ENCODE results near the gene CACNA2D1.

CACNA2D1 gene

DNA sequence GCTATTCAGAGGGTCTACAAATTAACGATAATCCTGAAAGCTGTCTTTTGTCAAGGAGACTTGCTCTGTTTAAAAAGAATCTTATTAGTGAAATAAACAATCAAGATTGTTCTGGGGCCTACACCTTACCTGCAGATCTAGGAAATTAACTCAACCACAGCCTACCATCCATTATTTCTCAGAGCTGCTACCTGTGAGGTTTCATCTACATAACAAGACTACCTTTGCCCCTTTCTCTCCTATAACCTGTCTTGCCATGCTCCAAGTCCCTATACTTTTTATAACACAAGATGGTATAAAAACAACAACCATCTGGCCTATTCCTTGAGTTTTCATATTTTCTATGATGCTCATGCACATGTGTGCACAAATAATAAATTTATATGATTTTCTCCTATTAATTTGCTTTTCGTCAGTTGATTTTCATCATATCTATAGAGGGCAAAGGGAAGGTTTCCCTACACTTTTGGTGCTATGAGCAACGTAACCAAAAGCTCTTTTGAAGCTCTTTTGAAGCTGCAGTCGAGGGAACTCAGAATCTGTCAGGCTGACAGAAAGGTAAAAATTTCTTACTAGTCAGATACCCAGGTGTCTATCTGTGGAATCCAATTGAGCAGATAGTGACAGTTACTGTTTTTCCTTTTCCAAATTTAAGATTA, 138.1 kb downstream of the CACNA2D1 start:
- Histone ChIP-seq H3K27ac (no peak overlapping the region), H3K4me3 (no peak overlapping the region)

DNA sequence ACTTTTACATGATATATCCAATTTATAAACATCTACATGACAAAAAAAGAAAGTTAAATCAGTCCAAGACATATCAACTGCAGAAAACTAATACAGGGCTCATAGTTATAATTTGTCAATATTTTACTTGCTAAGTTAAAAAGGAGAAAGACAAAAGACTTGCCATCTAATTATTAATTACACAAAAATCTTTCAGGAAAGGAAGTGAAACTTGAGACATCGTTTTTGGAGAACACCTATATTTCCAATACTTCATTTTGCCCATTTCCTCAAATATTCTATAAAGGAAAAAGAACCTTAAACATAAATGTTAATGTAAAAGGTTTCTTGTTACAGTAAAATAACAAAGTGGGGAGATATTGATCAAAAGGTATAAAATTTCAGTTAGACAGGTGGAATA, 148.7 kb downstream of the CACNA2D1 start:
- Histone ChIP-seq H3K4me3 (no peak overlapping the region), H3K27ac (no peak overlapping the region)

DNA sequence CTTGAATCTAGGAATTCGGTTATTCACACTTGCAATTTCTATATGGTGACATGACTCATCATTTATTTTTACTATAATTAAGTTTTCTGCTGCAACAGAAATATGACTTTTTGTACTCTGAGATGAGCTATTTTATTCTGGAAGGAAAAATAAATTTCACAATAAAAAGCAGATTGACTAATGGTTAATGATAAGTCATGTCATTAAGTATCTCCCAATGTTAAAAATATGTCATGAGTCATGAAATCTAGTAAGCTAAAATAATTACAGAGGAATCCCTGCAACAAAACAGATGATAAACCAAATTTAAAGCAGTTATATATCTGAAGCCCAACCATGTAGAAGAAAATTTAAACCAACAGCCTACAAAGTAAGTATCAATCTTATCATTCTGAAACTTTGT, 149.2 kb downstream of the CACNA2D1 start:
- Histone ChIP-seq H3K4me3 (no peak overlapping the region), H3K27ac (no peak overlapping the region)

DNA sequence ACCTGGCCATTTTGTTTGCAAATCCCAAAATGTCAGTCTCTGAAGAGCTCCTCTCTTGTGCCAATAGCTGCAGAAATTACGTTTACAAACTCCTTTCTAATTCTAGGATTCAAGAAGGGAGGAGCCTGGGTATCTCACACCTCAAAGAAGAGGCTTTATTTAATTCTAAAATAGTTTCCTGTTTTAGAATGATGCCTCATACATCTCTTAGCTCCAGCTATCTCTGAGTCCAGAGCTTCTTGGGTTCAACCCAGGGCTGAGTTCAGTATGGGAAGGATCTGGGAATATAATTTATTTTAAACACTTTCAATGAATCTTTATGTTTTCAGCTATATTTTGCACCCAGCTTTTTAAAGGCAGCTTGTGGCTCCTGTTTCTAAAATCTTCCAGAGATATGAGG, 150.1 kb downstream of the CACNA2D1 start:
- no peak overlapping the region for H3K4me3 ChIP-seq
- no peak overlapping the region for H3K27ac ChIP-seq

DNA sequence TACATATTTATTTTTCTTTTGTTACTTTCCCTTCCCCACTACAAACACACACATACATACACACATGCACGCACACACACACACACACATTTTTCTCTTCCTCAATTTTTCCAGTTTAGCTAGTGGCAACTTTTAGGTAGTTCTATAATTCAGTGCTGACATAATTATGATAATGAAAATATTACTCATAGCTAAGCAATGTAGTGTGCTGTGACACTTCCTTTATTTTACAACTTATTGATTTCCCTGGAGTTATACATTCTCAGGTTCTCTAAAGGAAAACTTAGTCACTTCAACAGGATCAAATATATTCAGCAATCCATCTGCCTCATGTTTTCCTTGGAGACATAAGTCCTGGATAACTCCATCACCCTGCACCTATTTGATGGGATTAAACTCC, 151.6 kb downstream of the CACNA2D1 start:
- no peak overlapping the region for H3K27ac ChIP-seq
- H3K4me3 ChIP-seq, result no peak overlapping the region

DNA sequence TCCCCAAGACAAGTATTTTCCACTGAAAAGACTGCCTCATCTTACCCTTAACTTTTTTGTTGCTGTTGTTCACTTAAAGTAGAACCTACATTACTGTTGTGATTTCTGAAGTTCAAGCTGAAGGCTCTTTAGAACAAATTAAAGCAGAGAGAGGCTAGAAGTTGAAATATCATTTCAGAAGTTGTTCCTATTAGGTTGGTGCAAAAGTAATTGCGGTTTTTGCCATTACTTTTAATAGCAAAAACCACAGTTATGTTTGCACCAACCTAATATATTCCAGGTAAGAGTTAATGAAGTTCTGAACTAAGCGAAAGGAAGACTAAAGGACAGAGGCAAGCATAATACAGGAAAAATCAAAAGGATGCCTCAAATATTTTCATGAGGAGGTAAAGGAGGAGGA, 153.7 kb downstream of the CACNA2D1 start:
- H3K27ac ChIP-seq, result no peak overlapping the region

DNA sequence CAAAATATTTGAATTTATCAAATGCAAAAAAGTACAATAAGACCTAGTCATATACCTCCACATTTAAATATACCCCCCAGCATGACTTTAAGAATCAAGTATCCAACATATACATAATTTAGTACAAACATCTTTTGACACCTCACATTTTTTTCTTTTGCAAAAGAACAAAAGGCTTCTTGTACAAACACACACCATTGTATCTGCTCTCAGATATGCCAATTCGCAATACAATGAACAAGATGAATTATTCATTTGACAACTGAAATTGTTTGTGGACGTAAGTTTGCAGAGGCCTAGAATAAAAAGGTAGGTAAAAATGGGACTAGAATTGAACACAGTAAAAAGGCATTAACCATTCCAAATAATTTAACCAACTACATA, 154.4 kb downstream of the CACNA2D1 start:
- no peak overlapping the region for H3K4me3 ChIP-seq
- H3K27ac ChIP-seq, result no peak overlapping the region

More for the DNA sequence above, 153.7 kb downstream of the CACNA2D1 start:
- H3K4me3 ChIP-seq, result no peak overlapping the region

DNA sequence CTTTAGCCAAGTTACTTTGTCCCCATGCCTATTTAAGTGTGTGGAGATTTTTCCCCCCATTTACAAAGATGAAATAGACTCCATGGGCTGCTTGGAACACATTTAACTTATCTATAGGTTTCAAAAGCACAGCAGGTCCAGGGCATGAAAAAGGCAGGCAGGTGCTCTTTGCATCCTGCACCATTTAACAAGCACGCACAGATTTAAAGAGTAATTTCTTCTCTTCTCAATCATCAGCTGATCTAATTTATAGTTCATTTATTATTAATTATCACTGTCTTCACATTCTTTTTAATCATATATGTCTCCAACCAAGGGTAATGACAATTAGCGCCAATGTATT, 156.8 kb downstream of the CACNA2D1 start:
- H3K27ac ChIP-seq, result peak overlapping the region in 2 of 21 experiments; percentile 16 to 26
- no peak overlapping the region for H3K4me3 ChIP-seq

DNA sequence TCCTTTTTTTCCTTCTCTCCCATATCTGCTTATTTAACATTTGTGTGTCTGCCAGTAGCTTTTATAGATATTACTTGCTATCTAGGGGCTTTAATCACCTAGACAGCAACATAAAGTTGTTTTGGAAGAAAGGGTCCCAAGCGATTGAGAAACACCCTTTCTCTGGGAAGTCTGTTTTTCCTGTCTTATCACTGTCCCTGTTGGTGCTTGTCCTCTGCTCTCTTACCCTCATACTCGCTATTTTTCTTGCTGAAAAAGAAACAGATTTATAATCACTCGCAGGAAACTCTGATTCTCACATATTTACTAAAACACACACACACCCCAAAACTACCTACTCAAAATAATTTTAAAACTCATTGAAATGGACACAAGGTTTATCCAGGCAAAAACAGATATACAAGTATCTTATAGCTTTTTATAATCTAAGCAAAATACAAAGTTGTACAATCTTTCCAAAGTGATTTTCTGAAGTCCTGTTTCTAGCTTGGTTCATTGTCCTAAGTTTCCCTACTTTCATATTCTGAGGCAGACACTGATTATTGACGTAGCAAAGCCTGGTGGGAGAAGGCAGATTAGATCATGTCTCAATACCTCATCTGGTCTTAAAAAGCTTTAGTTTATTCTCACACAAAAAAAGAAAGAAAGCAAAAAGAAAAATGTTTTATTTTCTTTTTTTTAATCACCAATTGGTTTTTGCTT, 157.3 kb downstream of the CACNA2D1 start:
- Histone ChIP-seq H3K4me3 (no peak overlapping the region), H3K27ac (peak overlapping the region in 2 of 21 experiments; percentile 16 to 26)

DNA sequence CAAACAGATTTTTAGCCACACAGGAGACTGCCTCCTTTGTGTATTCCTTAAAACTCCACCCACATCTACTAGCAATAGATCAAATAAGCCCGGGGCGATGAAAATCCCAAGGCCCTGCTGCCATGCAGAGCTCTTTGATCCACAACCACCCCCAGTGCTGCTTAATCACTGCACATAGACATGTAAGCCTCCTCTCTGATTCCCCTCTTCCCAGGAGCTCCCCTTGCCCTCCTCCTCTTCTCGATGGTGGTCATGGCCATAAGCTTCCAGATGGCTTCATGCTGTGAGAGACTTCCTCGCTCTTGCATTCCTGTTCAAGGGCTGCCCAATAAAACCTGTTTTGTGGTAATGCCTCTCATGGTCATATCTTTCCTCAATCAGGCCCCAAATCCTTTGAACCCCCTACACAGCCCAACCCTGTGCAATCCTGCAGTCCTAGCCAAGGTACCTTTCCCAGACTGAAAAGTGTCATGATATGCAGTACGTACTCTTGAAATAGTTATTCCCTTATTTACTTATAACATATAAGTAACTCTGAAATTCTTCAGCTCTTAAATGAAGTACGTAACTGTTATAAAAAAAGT, 158.5 kb downstream of the CACNA2D1 start:
- H3K27ac ChIP-seq, result no peak overlapping the region
- no peak overlapping the region for H3K4me3 ChIP-seq

DNA sequence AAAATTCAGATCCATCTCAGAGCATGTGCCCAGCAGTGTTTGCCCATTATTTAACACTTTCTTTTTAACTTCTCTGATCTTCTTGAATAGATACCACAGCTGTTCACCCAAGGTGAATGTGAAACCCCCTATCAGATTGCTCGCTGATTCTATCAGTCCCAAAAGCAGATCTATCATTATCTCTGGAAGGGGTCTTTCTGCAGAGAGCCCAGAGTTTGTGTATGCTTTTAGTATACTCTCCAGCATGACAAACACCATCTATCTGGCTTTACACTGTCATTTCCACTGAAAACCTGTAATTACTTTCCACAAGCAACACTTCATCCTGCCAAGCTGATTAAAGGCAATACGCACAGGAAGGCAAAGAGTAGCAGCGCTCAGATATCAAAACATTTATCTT, 168.2 kb downstream of the CACNA2D1 start:
- H3K27ac ChIP-seq, result no peak overlapping the region
- no peak overlapping the region for H3K4me3 ChIP-seq

DNA sequence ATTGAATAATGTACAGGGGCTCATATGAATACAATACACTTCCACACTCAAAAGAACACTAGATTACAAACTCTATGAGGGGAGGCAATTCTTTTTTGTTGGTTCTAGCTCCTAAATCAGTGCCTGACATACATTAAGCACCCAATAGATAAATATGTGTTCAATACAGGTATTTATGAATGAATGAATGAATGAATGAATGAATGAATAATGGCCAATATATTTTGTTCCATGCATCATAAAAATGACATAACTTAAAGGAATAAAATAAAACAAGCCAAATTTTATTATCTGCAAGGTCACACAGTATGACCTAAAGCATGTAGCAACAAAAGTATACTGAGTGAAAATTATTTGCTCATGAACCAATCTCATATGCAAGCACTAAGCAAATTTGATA, 168.9 kb downstream of the CACNA2D1 start:
- Histone ChIP-seq H3K27ac (no peak overlapping the region), H3K4me3 (no peak overlapping the region)

DNA sequence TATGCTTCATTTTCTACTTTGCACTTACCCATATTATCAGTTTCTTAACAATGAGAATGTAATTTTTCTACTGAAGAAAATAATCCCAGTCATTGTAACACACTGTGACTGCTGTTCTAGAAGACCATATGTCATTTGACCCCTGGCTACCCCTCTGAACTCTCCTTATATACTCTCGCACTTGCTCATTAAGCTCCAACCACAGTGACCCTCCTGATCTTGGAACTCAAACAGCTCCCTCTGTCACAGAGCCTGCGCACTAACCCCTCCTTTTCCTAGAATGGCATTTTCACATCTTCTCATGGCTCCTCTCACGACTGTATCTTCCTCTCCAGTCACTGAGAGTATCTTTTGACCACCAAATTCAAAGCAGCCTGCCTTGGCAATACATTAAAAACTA, 169.7 kb downstream of the CACNA2D1 start:
- no peak overlapping the region for H3K4me3 ChIP-seq
- no peak overlapping the region for H3K27ac ChIP-seq

DNA sequence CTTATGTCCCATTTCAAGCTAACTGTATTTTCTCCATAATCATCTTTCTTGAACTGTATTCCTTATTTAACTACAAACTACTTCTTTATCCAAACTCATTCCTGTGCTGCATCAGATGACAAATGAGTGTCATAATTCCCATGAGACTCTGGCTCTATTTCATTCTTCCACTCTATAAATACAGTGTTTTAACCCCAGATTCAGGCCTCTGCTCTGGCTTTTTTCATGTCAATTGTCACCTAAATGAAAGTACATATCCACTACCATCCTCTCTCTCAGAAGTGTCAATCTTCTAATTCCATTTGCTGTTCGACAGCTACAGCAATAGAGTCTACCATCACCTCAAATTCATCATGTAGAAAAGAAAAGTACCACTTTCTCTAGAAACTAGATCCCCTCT, 172.7 kb downstream of the CACNA2D1 start:
- Histone ChIP-seq H3K27ac (no peak overlapping the region), H3K4me3 (no peak overlapping the region)

DNA sequence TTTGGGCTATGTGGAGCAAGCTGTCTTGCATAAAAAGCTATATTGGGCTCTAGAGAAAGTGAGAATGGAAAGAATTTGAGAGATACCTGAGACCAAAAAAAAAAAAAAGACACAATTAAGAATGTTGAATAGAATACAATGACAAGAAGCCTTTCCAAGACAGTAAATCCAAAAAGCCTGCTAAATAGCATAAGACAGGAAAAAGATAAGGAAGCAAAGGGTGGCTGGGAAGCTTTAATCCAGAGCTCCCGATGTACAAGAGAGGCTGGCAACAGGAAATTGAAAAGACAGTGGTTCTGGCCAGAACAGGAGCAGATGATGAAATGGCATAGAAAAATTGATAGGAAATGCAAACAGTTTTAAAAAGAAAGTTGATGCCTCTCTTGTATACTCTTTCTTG, 174.9 kb downstream of the CACNA2D1 start:
- H3K27ac ChIP-seq, result no peak overlapping the region
- no peak overlapping the region for H3K4me3 ChIP-seq

DNA sequence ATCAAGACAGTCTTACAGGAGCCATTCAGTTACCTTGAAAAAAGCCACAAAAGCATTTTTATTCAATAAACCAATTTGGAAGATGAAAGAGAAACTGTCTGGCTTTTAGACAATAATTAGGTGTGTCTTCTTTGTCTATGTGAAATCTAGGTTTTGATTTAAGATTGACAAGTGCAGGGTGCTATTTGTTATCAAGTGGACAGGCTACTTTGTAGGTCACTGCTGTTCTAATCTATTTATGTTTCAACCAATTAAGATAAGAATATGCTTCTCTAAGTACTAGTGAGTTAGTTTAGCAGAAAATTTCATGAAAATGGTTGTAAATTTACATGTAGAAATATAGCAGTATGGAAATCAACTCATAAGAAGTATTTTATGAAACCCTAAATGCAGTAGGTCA, 177.5 kb downstream of the CACNA2D1 start:
- Histone ChIP-seq H3K27ac (no peak overlapping the region), H3K4me3 (no peak overlapping the region)

DNA sequence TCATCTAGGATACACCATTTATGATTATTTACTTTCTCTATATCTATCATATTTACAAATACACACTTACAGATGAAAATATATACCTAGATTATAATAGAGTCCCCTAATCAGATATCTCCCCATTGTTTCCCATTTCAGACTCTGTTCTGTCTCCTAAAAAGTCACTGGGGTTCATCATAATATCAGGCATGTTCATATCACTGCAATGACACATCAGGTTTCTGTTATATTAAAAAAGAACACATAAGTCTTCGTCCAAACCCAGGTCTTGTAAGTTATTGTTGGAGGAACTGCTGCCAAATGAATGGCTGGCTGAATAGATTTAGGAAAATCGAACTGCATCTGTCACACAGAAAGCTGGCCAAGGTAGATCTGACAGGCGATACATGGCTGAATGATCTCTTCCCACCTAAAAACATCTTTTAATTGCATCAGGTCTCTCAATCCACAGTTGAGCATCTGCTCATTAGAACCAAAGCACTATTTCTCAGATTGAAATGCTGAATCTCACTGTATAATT, 178.7 kb downstream of the CACNA2D1 start:
- H3K27ac ChIP-seq, result no peak overlapping the region
- no peak overlapping the region for H3K4me3 ChIP-seq

DNA sequence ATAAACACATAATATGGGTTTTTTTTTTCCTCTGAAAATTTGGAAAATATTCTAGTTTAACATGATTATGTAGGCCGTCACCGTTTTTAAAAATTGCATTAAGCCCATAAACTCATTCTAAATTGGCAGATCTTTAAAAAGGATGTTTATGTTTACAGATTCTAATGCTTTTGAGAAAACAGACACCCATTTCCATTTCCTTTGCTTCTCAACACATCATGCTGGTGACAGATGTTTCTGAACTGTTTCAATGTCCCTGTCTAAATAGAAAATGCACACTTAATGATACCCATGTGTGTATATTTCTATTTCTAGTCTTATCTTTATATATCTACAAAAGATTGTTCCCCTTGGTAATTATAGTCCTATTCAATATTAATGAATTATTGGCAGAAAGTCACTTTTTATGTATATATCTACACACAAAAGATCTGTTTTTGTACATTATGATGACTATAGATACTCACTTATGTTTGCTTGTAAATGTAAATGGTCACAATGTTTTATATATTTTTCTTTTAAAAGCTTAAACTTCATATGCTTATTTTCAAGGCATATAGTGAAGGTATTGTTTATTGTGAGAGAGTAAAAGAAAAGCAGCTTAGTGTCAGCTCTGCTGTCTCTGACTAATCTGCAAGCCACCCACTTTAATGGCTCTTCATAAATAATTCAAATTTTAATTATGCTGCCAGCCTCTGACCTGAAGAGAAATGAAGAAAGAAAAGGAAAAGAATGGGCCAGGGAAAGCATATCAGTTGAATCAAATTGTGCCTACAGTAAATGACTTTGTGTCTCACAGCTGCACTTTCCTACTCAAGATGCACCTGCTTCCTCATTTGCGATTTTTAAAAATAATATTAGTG, 179.4 kb downstream of the CACNA2D1 start:
- Histone ChIP-seq H3K4me3 (no peak overlapping the region), H3K27ac (no peak overlapping the region)

DNA sequence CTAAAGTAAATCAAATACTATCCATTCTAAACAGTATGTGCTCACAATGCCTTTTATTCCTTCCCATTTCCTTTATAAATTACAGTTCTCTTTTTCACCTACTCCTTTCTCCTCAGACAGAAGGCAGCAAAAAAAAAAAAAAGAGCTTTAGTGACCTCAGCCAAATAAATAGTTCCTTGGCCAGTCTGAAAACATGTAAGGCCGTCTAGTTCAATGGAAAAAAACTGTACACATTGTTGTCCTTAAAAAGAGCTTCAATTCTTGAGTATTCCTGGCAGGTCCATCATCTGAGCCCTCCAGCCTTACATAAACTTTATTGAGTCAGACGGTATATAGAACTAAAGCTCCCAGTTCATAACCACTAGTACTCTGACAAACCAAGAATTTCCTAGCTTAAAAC, 185.4 kb downstream of the CACNA2D1 start:
- H3K27ac ChIP-seq, result no peak overlapping the region
- no peak overlapping the region for H3K4me3 ChIP-seq

DNA sequence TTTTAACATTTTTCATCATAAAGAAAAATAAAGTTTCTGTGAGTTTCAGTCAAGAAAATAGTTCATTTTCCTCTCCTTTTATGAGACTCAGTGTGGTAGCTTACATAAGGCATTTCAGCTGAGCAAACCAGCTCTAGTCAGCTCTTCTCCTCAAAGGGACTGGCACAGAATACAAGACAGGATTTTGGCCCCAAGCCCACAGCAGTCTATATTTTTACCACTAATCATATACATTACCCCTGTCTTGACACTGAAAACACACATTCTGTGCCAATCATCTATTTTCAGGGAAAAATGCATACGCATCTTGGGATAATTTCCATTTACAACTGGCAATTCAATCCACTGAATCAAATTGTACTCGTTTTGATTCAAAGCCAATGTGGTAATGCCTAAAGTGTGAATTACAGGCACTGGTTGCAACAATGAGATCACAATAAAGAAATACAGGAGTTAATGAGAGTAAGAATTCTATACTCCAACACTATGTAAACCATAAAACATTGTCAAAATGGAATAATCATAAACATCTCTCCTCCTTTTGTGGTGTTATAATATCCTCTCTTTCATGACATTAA, 186.4 kb downstream of the CACNA2D1 start:
- no peak overlapping the region for H3K27ac ChIP-seq
- no peak overlapping the region for H3K4me3 ChIP-seq

Measured in skin epidermis (tissue), 12 donors.